Midbrain (tissue), 1 donor: ENCODE measurements around the gene IFNGR1.
A peak's percentile ranks its signal among the peaks of the same experiment; 100 is the strongest.
"Not testable (repeated sequence)": the region's sequence is repeated elsewhere in the genome, so short reads cannot be mapped to it uniquely, and the experiment has no call there.

Source experiments
- DNase-seq: peaks from one replicate; lab custom pipeline; 2025; lab: John Stamatoyannopoulos, UW

The IFNGR1 gene

DNA sequence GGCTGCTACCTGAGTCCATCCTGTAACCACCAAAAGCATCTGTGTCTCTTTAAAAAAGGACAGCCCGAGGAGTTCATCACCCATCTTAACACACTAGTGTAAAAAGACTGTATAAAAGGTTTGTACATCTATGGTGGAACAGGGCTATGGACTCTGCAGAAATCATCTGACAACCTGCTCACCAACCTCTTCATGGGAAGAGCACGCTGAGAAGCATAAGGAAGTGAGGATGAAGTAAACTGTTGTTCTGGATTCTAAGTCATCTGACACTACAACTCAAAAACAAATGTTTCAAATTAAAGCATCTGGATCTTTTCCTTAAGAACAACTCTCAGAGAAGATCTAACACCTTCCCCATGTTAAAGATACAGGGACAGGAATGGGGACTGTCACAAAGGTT is 5.4 kb downstream of the IFNGR1 start:
- no peak for DNase-seq

DNA sequence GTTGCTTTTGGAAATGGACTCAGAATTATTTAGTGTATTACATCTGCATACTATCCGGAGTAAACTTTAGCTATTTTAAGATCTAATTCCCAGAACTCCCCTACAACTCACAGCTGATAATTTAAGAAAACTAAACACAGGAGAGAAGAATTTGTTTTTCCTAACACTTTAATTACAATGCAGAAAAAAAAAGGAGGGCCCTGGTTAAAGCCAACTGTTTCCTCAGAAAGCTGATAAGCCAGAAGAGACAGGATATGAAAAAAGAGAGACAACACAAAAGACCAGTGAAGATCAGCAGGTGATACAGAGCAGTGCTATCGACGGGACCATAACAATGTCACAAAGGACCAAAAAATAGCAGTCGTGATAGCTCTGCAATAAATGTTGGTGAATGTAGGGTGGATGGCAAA is 5.8 kb downstream of the IFNGR1 start:
- DNase-seq: no peak

DNA sequence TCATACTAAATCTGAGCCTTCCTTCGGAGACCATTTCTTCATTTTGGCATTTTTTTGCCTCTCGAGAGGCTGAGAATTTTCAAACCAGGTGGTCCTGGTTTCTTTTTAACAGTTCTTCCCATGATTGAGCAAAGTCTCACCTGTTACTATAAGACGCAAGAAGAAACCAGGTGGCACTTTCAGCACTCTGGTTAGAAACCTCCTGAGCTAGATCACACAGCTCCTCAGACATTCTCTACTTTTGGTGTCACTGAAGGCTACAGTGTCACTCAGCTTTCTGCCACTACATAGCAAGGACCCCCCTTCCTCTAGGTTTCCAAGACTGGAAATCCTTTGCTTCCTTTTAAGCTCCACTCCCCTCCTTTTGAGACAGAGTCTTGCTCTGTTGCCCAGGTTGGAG is 7.3 kb downstream of the IFNGR1 start:
- no peak for DNase-seq

DNA sequence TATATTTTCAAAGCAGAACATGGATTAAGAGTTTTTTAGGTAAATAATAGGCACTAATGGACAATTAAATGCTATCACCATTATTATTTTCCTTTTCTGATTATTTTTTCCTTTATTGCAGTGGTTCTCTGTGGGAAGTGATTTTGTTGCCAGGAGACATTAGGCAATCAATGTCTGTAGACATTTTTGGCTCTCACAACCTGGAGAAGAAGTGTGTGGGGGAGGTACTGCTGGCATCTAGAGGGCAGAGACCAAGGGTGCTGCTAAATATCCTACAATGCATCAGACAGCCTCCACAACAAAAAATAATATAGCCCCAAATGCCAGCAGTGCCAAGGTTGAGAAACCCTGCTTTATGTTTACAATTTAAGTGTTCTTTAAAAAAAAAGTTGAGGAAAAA is 8.3 kb downstream of the IFNGR1 start:
- no peak for DNase-seq

GRCh38 chr6:137208279-137208678 is 10.9 kb downstream of the IFNGR1 start:
- DNase-seq: no peak

GRCh38 chr6:137207457-137207856 is 11.7 kb downstream of the IFNGR1 start:
- DNase-seq: not testable (repeated sequence)

GRCh38 chr6:137206577-137206976 is 12.6 kb downstream of the IFNGR1 start:
- no peak for DNase-seq

DNA sequence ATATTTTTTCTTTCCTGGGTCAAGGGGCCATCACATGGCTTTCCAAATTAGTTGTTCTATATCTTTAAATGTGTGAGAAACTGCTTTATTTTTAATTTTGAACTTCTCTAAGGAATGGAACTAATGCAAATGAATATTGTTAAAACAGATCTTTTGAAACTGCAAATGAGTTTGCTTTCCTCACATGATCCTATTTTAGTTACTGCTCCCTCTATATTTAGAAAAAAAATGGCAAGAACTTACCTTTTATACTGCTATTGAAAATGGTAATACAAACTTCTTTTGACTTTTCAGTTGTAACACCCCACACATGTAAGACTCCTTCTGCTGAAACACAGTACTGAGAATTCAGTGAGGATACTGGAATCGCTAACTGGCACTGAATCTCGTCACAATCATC is 15.9 kb downstream of the IFNGR1 start:
- no peak for DNase-seq

GRCh38 chr6:137202078-137202477 is 17.1 kb downstream of the IFNGR1 start:
- peak; percentile 71 for DNase-seq

DNA sequence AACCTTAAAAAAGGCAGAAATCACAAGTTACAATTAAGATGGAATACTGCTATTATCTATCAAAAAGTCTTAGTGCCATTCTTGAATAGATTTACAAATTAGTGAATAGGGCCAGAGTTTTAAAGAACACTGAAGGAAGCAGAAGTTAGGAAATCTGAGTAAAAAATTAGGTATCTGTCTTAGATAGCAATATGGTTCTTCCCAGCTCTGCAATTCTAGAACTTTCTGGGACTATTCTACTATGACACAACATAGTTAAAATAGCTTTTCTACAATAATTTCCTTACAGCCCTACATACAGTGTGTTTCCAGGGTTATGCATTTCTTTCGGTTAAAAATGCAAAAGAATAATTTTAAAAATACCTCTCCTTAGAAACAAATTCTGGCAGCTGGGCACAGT is 18.2 kb downstream of the IFNGR1 start:
- DNase-seq: no peak

DNA sequence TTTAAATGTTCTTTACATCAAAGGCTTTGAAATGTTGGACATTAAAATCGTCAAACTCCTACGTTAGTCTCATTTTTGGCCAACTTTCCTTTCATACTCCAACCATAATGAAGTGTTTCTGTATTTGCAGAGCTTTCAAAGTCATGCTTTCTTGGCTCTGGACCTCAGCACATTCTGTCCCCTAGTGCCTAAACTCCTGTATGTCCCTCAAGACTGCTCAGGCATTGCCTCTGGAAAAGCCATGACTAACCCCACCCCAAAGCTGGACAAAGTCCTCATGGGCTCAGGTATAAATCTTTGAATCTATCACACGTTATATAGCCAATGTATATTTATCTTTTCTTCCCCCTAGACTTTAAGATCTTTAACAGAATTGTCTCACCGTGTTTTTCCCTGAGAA is 18.9 kb downstream of the IFNGR1 start:
- no peak for DNase-seq

DNA sequence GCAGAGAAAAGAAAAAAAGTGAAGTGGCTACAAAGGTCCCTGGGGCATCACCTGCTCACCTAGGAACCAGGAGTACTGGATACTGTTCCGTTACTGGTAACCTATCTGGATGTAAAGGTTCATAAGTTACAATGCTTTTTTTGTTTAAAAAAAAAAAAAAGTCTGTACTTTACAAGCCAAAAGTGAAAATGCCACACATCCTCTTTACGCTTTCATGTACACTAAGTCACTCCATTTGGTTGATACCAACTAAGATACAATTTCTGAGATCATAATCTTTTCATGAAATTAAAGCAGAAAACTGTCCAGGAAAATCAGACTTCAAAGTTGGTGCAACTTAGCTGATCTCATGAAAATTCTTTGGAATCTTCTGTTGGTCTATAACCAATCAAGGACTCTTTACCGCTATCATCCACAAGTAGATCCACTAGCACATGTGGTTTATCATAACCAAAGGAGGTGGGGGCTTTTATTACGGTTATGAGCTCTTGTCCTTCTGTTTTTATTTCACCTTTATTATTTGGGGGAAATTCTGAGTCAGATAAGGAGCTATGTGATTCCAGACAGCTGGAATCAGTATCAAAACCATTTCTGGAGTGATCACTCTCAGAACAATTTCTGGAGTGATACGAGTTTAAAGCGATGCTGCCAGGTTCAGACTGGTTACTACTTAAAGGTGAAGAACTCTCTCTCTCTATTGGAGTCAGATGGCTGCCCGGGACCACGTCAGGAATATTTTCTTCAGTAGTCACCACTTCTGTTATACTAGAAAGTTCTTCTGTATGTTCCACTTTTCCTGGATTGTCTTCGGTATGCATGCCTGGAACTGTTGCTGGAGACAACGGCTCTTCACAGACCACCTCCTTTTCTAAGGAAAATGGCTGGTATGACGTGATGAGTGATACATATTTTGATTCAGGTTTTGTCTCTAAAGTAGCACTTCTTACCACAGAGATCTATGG is 21.2 kb downstream of the IFNGR1 start:
- no peak for DNase-seq

GRCh38 chr6:137193256-137194070 is 25.7 kb downstream of the IFNGR1 start:
- DNase-seq: no peak

GRCh38 chr6:137192821-137193220 is 26.4 kb downstream of the IFNGR1 start:
- DNase-seq: no peak

DNA sequence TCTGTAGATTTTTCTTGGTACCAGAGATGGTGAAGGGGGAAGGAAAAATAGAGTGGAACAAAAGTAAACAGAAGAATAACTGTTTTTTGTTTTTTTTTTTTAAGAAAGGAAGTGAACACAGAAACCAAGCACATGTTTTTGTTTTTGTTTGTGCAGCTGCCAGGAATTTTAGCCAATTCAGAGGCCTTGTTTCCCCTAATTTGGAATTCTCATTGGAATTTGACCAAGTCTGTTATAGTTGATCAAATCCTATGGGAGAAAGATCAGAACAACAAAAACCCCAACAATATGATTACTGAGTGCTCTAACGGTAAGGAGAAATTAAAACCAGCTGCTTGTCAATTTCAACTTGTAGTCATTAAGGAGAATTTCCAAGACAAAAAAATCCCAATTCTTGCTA is 27.5 kb downstream of the IFNGR1 start:
- DNase-seq: no peak

DNA sequence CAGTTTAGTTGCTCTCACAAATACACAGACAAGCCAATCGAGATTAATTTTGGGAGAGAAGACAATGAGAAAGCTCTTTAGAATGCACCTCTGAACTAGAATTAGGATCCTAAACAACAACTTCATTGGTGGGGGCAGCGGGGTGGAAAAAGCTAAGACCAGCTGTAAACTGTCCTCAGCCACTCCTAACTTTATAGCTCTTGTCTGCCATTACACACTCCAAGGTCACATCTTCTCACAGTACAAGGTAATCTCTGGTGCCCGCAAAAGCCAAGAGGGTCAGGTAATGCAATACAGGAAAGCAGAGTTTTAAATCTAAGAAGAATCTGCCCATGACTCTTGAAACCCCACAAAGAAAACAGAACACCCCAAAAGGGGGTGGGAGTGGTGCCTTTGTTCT is 27.9 kb downstream of the IFNGR1 start:
- DNase-seq: no peak

DNA sequence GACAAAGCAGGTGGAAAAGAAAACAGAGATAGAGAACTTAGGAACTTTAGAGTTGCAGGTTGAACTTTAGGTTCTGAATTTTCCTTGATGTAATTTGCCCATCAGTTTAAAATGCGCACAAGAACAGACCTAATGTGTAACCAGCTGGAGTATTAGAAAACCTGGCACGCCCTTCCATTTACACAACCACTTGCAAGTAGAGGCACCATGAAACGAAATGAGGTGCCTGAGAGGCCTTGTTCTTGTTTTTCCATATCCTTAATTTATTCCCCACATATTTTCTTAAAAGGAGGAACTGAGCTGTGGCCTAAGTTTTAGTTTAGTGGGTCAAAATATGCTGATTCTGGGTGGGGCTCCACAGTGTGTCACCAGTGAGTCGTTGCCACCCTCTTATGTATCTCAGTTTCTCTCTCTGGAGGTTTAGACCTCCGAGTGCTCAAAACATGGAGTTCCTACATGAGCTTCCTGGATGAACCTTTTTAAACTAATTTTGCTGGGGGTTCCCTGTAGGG is 28.5 kb downstream of the IFNGR1 start:
- no peak for DNase-seq

DNA sequence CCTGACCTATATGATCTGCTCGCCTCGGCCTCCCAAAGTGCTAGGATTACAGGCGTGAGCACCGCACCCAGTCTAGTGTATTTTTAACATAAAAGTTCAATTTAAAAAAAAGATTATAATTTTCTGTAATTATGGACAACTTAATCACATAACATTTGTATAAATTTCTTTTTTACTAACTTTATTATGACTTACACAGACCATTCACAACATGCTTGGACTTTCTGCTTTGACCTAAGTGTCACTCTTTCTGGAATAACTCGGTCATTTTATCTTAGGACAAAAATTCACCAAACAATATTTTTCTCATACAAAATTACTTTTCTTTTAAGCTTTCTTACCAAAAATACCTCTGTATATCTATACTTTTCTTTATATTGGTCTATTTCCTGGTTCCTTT is 30.3 kb downstream of the IFNGR1 start:
- DNase-seq: no peak

DNA sequence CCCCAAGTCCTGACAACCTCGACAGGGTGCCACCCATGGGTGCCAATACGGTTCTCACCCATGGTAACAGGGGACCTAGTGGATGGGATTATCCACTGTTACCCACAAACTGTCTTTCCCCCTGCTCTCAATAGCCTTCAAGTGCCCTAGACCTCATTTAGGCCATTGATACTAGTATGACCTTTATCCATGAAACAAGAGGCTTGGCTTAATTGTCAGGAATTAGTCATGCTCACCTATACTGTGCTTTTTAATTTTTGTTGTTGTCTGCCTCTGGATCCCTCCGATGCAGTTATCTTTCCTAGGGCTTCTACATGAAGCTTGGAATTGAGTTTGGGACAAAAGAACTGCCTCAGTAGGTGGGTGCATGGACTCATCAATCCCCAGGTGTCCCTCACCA is 33.9 kb downstream of the IFNGR1 start:
- no peak for DNase-seq

- no peak for DNase-seq
Measured at GRCh38 chr6:137182654-137183073, 36.5 kb downstream of the IFNGR1 start.

GRCh38 chr6:137181891-137182653 is 37.1 kb downstream of the IFNGR1 start:
- DNase-seq: no peak

DNA sequence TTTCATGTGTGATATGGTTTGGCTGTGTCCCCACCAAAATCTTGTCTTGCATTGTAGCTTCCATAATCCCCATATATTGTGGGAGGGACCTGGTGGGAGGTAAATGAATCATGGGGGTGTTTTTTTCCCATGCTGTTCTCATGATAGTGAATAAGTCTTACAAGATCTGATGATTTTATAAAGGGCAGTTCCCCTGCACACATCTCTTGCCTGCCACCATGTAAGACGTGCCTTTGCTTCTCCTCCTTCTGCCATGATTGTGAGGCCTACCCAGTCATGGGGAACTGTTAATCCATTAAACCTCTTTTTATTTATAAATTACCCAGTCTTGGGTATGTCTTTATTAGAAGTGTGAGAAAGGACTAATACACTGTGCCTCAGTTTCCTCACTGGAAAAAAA is 41.6 kb downstream of the IFNGR1 start:
- no peak for DNase-seq
